ENCODE results near the gene NEK1. TPM values are rescaled to one million over a fixed set of nuclear protein-coding genes. Genes with fewer than 3 reads are reported as not detected.

The NEK1 gene
- total and polyA plus RNA-seq, 2 of the 4 experiments (the other 2 are of a cell fraction) = 3.3 to 3.9 TPM

- DNase-seq = no peak
- no peak overlapping the region for H3K27ac ChIP-seq (ENCODE audit: insufficient read depth, low read length)
- no peak overlapping the region for H3K4me2 ChIP-seq (ENCODE audit: low read depth, low read length)
- no peak overlapping the region for H2BK120ac ChIP-seq (ENCODE audit: low read depth, low read length)
- BruUV-seq (replicated peaks) = no TSS peak
- ATAC-seq (ENCODE audit: low read depth) = no peak
- H3K18ac ChIP-seq (ENCODE audit: low read depth, low read length) = no peak overlapping the region
- H3K14ac ChIP-seq (replicated peaks; ENCODE audit: low read depth, low read length) = no peak overlapping the region
- H3K9ac ChIP-seq (ENCODE audit: low read depth, low read length) = no peak overlapping the region
- H2AK5ac ChIP-seq (ENCODE audit: low read depth, low read length) = no peak overlapping the region
- dilution Hi-C loops (cut with HindIII; ENCODE audit: low sequenced_read_pairs, unreplicated experiment) = no loop called here
- H3K23ac ChIP-seq (ENCODE audit: low read depth, low read length) = no peak overlapping the region
- H4K8ac ChIP-seq (ENCODE audit: low read depth in 2 of 2, low read length in 2 of 2) = no peak overlapping the region
- no peak overlapping the region for H3K4me3 ChIP-seq (ENCODE audit: insufficient read depth, low read depth, low read length)
- H3K36me3 ChIP-seq (ENCODE audit: control insufficient read depth, insufficient read depth, low read length) = no peaks in the 10 kb centered on the region
- 80% methylated on average over 1 of the region's 3 CpGs; no CpG with 5 or more reads in 1 of the 2 experiments for WGBS, 2 experiments (ENCODE audit: extremely low coverage in 2 of 2, insufficient read length in 1 of 2)
- no peak overlapping the region for H2BK15ac ChIP-seq (ENCODE audit: low read depth, low read length)
- no peak overlapping the region for H2BK5ac ChIP-seq (ENCODE audit: low read depth, low read length, poor library complexity, severe bottlenecking)
- H4K5ac ChIP-seq (ENCODE audit: low read depth, low read length) = no peak overlapping the region
- POLR2A ChIA-PET (ENCODE audit: unreplicated experiment) = no interaction called here
- in situ Hi-C loops (cut with MboI; ENCODE audit: low sequenced_read_pairs) = no loop called here
- no peak overlapping the region for H4K91ac ChIP-seq (ENCODE audit: insufficient read depth, low read depth, low read length)
- H3K79me1 ChIP-seq (ENCODE audit: low read depth in 1 of 2, low read length in 2 of 2) = no peaks in the 10 kb centered on the region
- H3K4ac ChIP-seq (ENCODE audit: low read depth, low read length) = no peak overlapping the region
- TF ChIP-seq MAZ (IDR thresholded peaks at IDR 0.05; ENCODE audit: borderline replicate concordance, low read depth, low read length) = no peak
- no peak for TF ChIP-seq MAFK (IDR thresholded peaks at IDR 0.05; ENCODE audit: low read depth, low read length)
- no peak for TF ChIP-seq CEBPB (IDR thresholded peaks at IDR 0.05; ENCODE audit: low read depth, low read length)
- TF ChIP-seq CHD1 (IDR thresholded peaks at IDR 0.05; ENCODE audit: low read depth, low read length) = no peak
- no peak for TF ChIP-seq CTCF (conservative IDR thresholded peaks at IDR 0.05; ENCODE audit: low read depth, low read length)
- no peak for TF ChIP-seq SMC3 (IDR thresholded peaks at IDR 0.05; ENCODE audit: low read depth, low read length)
- no peak for TF ChIP-seq BHLHE40 (IDR thresholded peaks at IDR 0.05; ENCODE audit: low read depth, low read length)
- TF ChIP-seq NFE2L2 (IDR thresholded peaks at IDR 0.05; ENCODE audit: low read depth, low read length) = no peak
- TF ChIP-seq MXI1 (IDR thresholded peaks at IDR 0.05; ENCODE audit: borderline replicate concordance, low read depth, low read length) = no peak
- TF ChIP-seq USF2 (IDR thresholded peaks at IDR 0.05; ENCODE audit: low read depth, low read length) = no peak
- no peak for TF ChIP-seq RFX5 (IDR thresholded peaks at IDR 0.05; ENCODE audit: low read depth, low read length)
- TF ChIP-seq POLR2A (IDR thresholded peaks at IDR 0.05; ENCODE audit: low read depth, low read length) = no peak
- TF ChIP-seq RCOR1 (IDR thresholded peaks at IDR 0.05; ENCODE audit: insufficient replicate concordance, low read length) = no peak
- TF ChIP-seq ELK1 (IDR thresholded peaks at IDR 0.05; ENCODE audit: borderline replicate concordance, low read depth, low read length) = no peak
- no peak for TF ChIP-seq FOS (IDR thresholded peaks at IDR 0.05; ENCODE audit: low read depth, low read length)
- TF ChIP-seq RAD21 (IDR thresholded peaks at IDR 0.05; ENCODE audit: low read length) = no peak
- H2BK20ac ChIP-seq (ENCODE audit: low read depth, low read length) = no peak overlapping the region
- H3K27me3 ChIP-seq (ENCODE audit: control insufficient read depth, insufficient read depth, low read length) = no peaks in the 10 kb centered on the region
- no peak overlapping the region for H2AK9ac ChIP-seq (replicated peaks; ENCODE audit: low read depth, low read length, poor library complexity)
- no peaks in the 10 kb centered on the region for H4K20me1 ChIP-seq (ENCODE audit: insufficient read depth, low read length)
- H3K9me1 ChIP-seq (ENCODE audit: insufficient read depth, low read length) = no peaks in the 10 kb centered on the region
- intact Hi-C loops (cut with micrococcal nuclease) = no loop called here
- no peak overlapping the region for H2AFZ ChIP-seq (replicated peaks; ENCODE audit: low read length, poor library complexity)
- H3K56ac ChIP-seq (ENCODE audit: extremely low read depth, insufficient read depth, low read length) = no peak overlapping the region
- no peaks in the 10 kb centered on the region for H3K4me1 ChIP-seq (ENCODE audit: control insufficient read depth, insufficient read depth, low read length)
- peaks cover 3% of the 10 kb centered on the region; the same call in 1 of the 2 replicates for H3K9me3 ChIP-seq (ENCODE audit: control insufficient read depth, insufficient read depth, low read length)
- CTCF ChIA-PET = no interaction called here
Measured at GRCh38 chr4:169361756-169362155, 250.6 kb downstream of the NEK1 start.

Measured in IMR-90 (cell line).